HG03039 (cell line): ENCODE data around the gene YBX2.

Experiments
- ATAC-seq: cut with Tn5 transposase; IDR thresholded peaks from one replicate; pipeline ENCODE4 v1.9.1; 2021; ENCODE audit warnings: mild to moderate bottlenecking, moderate library complexity; ENCODE audit not compliant: unreplicated experiment

The YBX2 gene

DNA sequence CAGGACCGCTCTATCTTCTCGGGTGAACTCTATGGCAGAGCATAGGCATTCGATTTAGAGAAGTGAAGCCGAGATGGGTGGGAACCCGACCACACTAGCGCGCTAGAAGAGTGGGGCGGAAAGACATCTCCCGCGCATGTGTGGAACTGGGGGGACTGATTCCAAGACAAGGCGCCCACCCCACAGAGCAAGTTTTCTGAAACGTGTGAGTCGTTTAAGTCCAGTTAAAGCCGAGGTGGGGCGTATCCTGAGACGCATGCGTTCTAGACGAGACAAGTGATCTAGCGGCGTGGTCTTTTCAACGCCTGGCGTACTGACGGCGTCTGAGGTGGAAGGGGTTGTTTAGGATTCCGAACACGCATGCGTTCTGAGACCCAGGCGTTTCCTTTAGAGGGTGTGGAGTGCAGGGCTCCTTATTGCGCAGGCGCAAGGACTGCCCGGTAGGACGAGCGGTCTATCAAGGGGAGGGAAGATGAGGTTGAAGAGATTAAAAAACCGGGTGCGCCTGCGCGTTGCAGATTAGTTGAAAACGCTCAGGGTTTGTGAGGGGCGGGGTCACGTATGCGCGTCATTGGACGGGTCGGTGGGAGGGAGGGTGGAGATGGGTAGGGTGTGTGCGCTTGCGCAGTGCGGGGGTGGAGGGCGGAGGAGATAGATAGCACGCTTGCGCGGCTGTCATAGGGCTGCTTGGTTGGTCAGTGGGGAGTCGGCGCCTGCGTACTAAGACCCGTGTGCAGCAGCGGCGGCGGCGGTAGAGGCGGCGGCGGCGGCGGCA is 12.7 kb upstream of the YBX2 start, which contains the start of gene EIF5A:
Gene EIF5A, plus strand, starts transcription at position 718 of the 775 bp plus-strand sequence. CDS start 2,008 bp downstream, outside the sequence.
- ATAC-seq, result peak; percentile 64

DNA sequence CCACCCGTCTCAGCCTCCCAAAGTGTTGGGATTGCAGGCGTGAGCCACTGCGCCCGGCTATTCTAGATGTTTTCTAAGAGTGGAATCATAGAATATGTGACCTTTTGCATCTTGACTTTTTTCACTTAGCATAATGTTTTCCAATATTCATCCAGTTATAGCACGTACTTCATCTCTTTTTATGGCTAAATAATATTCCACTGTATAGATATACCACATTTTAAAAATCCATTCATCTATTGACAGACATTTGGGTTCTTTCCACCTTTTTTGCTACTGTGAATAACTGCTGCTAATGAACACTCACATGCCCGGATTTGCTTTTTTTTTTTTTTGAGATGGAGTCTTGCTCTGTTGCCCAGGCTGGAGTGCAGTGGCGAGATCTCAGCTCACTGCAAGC is 9.7 kb upstream of the YBX2 start:
- no peak for ATAC-seq

GRCh38 chr17:7296189-7296861 is 1.9 kb upstream of the YBX2 start:
- peak; percentile 58 for ATAC-seq

DNA sequence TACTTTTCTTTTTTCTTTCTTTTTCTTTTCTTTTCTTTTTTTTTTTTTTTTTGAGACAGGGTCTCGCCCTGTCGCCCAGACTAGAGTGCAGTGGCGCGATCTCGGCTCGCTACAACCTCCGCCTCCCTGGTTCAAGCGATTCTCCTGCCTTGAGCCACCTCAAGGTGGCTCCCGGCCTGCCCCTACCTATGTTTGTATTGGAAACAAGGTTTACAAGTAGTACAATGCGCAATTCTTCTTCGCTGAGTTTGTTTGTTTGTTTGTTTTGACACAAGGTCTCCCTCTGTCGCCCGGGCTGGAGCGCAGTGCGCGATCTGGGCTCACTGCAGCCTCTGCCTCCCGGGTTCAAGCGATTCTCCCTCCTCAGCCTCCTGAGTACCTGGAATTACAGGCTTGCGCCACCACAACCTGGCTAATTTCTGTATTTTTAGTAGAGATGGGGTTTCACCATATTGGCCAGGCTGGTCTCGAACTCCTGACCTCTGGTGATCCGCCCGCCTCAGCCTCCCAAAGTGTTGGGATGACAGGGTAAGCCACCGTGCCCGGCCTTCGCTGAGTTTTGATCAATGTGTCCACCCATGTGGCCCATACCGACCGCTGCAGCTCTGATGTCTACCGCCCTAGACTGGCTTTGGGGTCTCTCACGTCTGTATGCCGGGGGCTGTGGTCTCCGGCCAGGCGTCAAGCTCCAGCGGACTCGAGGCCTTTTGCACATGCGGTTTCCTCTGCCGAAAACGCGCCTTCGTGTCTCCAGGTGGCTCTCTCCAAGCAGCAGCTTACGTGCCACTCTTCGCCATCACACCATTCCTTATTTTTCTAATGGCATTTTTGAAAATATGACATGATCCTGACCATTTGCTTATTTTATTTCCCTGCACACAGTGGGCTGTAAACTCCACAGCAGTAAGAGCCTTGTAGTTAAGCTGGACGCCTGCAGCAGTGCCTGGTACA is 1.1 kb upstream of the YBX2 start:
- no peak for ATAC-seq

GRCh38 chr17:7293816-7294613 is 424 bp downstream of the YBX2 start:
- no peak for ATAC-seq

GRCh38 chr17:7293159-7293558 is 1.3 kb downstream of the YBX2 start:
- ATAC-seq, result no peak

DNA sequence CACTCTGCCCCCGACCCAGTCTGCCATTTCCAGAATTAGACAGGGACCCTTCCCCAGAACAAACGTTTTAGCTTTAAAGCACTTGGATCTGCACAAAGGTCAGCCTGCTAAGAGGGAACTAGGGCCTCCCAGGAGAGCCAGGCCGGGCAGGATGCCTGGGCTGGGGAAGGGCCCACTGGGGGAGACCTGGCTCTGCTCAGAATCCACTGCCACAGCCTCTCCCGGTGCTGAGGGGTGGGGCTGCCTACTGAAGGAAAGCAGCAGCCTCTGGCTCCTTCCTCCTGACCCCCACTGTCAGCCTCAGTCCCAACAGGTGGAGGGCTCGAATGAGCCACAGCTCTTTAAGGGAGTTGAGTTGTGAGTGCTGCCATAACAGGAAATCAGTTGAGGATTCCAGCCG is 1.7 kb downstream of the YBX2 start:
- no peak for ATAC-seq

- no peak for ATAC-seq
Observed at GRCh38 chr17:7292194-7292593, 2.2 kb downstream of the YBX2 start.

GRCh38 chr17:7290685-7291084 is 3.8 kb downstream of the YBX2 start:
- ATAC-seq, result no peak

GRCh38 chr17:7290166-7290565 is 4.3 kb downstream of the YBX2 start:
- ATAC-seq, result no peak

GRCh38 chr17:7289256-7290032 is 5.0 kb downstream of the YBX2 start:
- no peak for ATAC-seq

- no peak for ATAC-seq
Observed at GRCh38 chr17:7285679-7286078, 8.8 kb downstream of the YBX2 start.

- ATAC-seq, result no peak
Observed at GRCh38 chr17:7284911-7285310, 9.5 kb downstream of the YBX2 start.

DNA sequence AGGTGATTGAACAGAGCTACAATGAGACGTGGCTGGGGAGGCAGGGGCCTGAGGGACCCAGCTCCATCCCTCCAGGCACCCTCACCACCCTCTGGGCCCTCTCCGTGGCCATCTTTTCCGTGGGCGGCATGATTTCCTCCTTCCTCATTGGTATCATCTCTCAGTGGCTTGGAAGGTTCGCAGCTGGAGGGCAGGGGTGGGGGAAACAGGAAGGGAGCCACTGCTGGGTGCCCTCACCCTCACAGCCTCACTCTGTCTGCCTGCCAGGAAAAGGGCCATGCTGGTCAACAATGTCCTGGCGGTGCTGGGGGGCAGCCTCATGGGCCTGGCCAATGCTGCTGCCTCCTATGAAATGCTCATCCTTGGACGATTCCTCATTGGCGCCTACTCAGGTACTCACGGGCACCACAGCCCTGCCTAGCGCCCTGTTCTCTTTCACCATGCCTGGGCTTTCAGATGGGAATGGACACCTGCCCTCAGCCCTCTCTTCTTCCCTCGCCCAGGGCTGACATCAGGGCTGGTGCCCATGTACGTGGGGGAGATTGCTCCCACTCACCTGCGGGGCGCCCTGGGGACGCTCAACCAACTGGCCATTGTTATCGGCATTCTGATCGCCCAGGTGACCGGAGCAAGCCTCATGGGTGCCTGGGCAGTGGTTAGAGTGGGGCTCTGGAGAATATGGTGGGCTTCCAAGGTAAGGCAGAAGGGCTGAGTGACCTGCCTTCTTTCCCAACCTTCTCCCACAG is 10.8 kb downstream of the YBX2 start:
- ATAC-seq, result no peak

- no peak for ATAC-seq
Observed at GRCh38 chr17:7282752-7283321, 11.6 kb downstream of the YBX2 start.

DNA sequence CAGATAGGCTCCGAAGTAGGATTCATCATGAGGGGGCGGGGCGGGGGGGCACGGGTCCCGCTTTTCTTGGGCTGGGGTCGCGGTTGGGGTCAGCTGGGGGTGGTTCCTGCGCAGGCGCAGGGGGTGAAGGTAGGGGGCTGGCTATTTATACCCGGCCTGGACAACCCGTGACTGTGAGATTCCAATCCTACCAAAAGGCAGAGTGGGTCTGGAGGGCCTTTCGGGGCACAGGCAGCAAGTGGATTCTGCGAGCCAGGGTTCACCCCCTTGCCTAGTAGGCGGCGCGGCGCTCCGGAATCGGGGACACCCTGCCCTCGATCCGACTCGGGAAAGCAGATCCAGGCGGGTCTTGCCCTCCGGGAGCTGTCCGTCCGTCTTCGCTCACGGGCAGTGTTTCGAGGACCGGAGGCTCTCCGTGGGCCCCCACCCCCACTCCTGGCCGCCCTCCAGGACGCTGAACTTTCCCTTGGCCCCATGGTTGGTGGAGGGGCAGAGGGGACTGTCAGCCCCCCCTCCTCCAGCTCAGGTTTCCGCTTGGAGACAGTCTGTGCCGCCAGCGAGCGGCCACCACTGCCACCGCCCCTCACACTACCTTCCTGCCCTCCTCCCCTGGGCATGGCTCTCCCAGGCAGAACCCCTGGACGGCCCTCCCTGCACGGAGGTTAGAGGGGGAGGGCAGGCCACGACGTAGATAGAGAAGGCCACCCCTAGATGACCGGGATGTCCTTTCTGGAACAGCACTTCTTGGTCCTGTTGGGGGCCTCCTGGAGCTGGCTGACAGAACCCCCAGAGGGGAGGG is 12.3 kb downstream of the YBX2 start:
- ATAC-seq, result no peak

DNA sequence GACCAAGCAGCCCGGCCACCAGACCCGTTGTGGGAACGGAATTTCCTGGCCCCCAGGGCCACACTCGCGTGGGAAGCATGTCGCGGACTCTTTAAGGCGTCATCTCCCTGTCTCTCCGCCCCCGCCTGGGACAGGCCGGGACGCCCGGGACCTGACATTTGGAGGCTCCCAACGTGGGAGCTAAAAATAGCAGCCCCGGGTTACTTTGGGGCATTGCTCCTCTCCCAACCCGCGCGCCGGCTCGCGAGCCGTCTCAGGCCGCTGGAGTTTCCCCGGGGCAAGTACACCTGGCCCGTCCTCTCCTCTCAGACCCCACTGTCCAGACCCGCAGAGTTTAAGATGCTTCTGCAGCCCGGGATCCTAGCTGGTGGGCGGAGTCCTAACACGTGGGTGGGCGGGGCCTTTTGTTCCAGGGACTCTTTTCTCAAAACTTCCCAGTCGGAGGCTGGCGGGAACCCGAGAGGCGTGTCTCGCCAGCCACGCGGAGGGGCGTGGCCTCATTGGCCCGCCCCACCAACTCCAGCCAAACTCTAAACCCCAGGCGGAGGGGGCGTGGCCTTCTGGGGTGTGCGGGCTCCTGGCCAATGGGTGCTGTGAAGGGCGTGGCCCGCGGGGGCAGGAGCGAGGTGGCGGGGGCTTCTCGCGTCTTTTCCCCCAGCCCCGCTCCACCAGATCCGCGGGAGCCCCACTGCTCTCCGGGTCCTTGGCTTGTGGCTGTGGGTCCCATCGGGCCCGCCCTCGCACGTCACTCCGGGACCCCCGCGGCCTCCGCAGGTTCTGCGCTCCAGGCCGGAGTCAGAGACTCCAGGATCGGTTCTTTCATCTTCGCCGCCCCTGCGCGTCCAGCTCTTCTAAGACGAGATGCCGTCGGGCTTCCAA is 13.1 kb downstream of the YBX2 start, which contains the start of gene SLC2A4:
Gene SLC2A4, plus strand, starts transcription at position 645 of the 879 bp plus-strand sequence. Its CDS starts 217 bp downstream, at position 862.
- ATAC-seq, result peak; percentile 59
